Stomach (tissue), 4 donors: ENCODE data around the gene AR.

Experiments
- POLR2A ChIP-seq, 4 donors: fragments of 450-650 bp; IDR thresholded peaks; one replicate each; pipeline ENCODE4 v1.6.1; 2016; ENCODE audit warnings: antibody characterized with exemption in 4 of 4, control low read depth in 2 of 4, mild to moderate bottlenecking in 1 of 4, moderate library complexity in 1 of 4
- POLR2AphosphoS5 ChIP-seq, 3 donors: sonication (generic); formaldehyde crosslinking; IDR thresholded peaks; one replicate each; pipeline ENCODE4 v1.6.1; 2016; ENCODE audit warnings: antibody characterized with exemption in 3 of 3

GRCh38 chrX:67568769-67569168, 24.9 kb downstream of the AR start:
- TF ChIP-seq POLR2AphosphoS5 (IDR thresholded peaks at IDR 0.05) (no peak), POLR2A (IDR thresholded peaks at IDR 0.05) (no peak)
